Measurements from ENCODE around the gene UGGT2.
"Not testable (repeated sequence)": the region's sequence is repeated elsewhere in the genome, so short reads cannot be mapped to it uniquely, and the experiment has no call there.

UGGT2 gene

GRCh38 chr13:95880331-95880730, 172.9 kb downstream of the UGGT2 start:
- no peak for DNase-seq

- no peak for DNase-seq
These were observed 178.9 kb downstream of the UGGT2 start for GRCh38 chr13:95874286-95874685.

- DNase-seq: no peak
These were observed 182.8 kb downstream of the UGGT2 start for GRCh38 chr13:95870421-95870820.

DNA sequence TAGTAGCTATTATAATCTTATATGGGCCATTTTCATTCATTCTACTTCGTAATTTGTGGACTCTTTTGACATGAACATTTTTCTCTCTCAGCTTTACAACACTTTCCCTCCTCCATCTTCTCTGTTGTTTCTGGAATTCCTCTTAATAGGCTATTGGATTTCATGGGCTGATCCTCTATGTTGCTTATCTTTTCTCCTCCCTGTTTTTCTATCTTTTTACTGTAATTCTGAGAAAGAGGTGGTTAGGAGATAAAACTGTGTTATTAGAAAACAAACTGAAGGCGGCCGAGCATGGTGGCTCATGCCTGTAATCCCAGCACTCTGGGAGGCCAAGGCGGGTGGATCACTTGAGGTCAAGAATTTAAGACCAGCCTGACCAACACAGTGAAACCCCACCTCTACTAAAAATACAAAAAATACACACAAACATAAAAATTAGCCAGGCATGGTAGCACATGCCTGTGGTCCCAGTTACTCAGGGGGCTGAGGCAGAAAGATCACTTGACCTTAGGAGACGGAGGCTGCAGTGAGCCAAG, 188.1 kb downstream of the UGGT2 start:
- no peak for DNase-seq

DNA sequence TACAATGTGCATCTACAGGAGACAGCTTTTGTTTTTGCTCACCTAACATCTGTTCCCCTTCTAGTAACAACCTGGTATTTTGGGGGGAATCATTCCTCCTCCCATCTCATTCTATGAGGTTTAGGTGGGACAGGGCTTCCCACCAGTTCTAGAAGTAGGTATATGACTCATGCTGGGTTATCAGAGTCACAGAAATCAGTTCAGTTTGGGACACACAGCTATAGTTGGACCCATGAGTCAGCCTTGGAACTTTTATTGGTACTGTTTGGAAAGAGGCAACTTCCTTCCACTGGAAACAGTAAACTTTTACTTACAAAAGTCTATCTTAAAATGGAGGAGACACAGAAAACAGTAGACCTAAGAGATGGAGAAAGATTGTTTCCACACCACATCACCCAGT, 190.8 kb downstream of the UGGT2 start:
- no peak for DNase-seq

DNA sequence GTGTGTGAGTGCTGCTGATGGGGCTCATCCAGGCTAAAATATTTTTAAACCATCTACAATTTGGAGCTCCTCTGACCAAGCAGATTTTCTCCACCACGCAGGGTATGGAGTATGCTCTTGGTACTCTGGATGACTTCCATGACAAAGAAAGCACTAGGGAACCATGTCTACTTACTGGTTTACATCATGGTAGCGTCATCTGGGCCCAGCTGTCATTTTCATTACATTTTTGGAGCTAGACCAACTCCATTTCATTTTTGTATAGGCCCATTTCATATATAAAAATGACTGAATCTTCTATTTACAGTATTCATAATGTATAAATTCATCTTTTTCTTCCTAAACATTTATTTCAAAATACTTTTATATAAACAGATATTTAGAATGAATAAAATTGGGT, 191.9 kb downstream of the UGGT2 start:
- DNase-seq: no peak

GRCh38 chr13:95858286-95859075, 194.7 kb downstream of the UGGT2 start:
- DNase-seq: no peak

DNA sequence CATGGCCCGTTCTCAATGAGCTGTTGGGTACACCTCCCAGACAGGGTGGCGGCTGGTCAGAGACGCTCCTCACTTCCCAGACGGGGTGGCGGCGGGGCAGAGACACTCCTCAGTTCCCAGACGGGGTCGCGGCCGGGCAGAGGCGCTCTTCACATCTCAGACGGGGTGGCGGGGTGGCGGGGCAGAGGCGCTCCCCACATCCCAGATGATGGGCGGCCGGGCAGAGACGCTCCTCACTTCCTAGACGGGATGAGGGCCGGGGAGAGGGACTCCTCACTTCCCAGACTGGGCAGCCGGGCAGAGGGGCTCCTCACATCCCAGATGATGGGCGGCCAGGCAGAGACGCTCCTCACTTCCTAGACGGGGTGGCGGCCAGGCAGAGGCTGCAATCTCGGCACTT, 207.5 kb downstream of the UGGT2 start:
- not testable (repeated sequence) for DNase-seq

- DNase-seq: no peak
These were observed 210.3 kb downstream of the UGGT2 start for GRCh38 chr13:95842898-95843297.

GRCh38 chr13:95841894-95842293, 211.3 kb downstream of the UGGT2 start:
- no peak for DNase-seq

DNA sequence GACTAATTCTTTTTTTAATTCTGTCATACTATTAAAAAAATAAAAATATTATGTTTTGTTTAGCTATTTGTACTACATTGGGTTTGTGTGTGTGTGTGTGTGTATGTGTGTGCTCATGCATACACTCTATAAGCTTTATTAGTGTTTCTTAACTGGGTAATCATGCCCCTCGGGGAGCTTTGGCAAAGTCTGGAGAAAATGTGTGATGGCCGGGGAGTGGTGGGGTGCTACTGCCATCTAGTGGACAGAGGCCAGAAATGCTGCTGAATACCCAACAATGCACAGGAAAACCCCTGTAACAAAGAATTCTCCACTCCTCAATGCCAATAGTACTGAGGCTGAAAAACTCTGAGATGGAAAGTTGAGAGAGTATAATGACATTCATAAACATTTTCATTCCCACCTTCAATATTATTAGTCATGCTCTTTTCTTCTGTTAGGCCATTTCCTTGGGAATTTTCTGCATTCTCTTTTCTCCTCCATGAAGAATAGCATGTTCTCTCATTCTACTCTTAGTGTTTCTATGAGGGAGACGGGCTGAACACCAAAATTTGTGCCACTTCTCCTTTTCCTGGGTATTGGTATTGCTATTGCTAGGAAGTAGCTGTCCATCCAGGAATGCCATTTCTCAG, 219.0 kb downstream of the UGGT2 start:
- DNase-seq: peak; percentile 58 to 72

GRCh38 chr13:95833719-95834118, 219.5 kb downstream of the UGGT2 start:
- no peak for DNase-seq

DNA sequence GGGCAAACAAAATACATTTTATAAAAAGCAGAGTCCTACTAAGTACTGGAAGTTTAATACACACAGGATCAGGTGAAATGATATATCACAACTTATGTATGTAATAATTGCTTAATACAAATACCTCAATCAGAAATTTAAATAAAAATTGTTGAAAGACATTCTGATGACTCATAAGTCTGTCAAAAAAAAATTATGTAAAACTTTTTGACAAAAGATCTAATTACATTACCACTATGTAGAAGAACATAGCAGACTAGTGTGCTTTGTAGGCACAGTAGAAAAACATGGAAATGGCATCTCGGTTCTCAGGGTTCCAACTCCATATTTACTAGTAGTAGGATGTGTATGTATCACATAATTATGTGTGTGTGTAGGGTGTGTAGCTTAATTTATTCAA, 220.1 kb downstream of the UGGT2 start:
- DNase-seq: no peak

- no peak for DNase-seq
These were observed 230.9 kb downstream of the UGGT2 start for GRCh38 chr13:95822303-95822702.

DNA sequence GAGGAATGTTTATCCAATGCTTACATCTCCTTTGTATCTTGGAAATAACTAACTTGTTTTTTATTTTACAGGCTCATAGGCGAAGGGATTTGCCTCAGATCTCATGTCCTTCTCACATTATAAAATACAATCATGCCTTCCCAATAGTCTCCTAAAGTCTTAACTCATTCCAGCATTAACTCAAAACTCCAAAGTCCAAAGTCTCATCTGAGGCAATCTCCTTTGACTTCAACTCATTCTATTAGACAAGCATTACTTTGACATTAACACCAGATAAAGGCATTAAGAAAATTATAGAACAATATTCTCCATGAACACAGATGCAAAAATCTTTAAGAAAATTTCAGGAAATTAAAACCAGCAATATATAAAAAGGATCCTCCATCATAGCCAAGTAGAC, 238.7 kb downstream of the UGGT2 start:
- DNase-seq: no peak

DNA sequence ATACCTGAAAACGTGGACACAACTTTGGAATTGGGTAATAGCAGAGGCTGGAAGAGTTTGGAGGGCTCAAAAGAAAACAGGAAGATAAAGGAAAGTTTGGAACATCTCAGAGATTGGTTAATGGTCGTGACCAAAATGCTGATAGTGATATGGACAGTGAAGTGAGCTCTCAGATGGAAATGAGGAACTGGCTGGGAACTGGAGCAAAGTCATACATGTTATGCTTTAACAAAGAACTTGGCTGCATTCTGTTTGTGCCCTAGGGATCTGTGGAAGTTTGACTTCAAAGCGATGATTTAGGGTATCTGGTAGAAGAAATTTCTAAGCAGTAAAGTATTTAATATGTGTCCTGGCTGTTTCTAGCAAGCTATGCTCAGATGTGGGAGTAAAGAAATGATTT, 240.1 kb downstream of the UGGT2 start:
- no peak for DNase-seq

GRCh38 chr13:95809429-95809828, 243.8 kb downstream of the UGGT2 start:
- DNase-seq: no peak

DNA sequence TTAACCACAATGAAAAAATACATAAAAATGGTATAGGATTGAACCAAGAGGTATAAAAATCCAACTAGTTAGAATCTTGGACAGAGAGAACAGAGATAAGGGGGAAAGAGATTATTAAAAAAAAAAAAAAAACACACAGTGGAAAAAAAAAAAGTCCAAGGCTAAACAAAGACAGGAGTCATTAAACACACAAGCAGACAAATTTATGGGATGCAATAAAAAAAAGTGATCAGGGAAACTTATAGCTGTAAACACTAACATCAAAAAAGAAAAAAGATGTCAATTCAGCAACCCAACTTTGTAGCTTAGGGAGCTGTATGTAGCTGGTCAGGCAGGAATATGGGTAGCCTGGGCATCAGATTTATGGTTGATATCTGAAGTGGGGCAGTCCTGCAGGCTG, 247.3 kb downstream of the UGGT2 start:
- DNase-seq: no peak

DNA sequence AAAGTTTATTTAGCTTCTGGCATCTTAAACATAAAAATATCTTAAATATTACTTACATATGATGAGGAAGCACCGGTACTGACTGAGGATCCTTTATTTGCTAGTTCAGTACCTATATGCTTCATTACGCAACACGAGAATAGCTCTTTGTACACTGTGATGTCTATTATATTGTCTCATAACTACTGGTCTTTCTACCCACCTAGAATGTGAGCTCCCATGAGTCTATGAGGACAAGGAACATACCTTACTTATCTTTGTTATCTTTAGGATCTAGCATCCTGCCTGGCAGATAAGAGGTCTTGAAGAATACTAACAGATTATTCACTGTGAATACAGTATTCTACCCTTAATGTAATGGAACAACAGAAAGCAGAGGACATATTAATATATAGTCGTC, 251.4 kb downstream of the UGGT2 start:
- no peak for DNase-seq

DNA sequence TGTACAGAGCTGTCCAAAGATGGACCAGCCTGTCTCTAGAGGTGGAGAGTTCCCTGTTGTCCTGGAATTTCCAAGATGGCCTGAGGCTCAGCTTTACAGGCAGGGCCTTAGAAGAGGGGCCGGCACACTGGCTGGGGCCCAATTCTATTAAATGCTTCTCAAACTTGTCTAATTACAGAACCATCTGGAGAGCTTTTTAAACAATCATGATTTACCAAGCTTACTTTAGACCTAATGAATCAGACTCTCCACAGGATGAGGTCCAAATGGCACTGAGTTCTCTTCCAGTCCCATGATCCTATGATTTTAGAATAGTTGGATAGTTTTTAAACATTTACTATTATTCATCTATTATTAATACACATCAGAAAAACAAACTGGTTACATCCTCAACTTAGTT, 252.8 kb downstream of the UGGT2 start:
- DNase-seq: no peak

- no peak for DNase-seq
These were observed 256.2 kb downstream of the UGGT2 start for GRCh38 chr13:95797016-95797415.

GRCh38 chr13:95793781-95794180, 259.4 kb downstream of the UGGT2 start:
- no peak for DNase-seq

- no peak for DNase-seq
These were observed 260.1 kb downstream of the UGGT2 start for GRCh38 chr13:95793018-95793555.

- DNase-seq: no peak
These were observed 262.0 kb downstream of the UGGT2 start for GRCh38 chr13:95791084-95791722.
